Eye (tissue), 1 donor: ENCODE results near the gene LLGL1.

ENCODE experiments used
- DNase-seq: peaks from one replicate; pipeline ENCODE4 v3.0.0-alpha.2; 2015

Gene LLGL1

DNA sequence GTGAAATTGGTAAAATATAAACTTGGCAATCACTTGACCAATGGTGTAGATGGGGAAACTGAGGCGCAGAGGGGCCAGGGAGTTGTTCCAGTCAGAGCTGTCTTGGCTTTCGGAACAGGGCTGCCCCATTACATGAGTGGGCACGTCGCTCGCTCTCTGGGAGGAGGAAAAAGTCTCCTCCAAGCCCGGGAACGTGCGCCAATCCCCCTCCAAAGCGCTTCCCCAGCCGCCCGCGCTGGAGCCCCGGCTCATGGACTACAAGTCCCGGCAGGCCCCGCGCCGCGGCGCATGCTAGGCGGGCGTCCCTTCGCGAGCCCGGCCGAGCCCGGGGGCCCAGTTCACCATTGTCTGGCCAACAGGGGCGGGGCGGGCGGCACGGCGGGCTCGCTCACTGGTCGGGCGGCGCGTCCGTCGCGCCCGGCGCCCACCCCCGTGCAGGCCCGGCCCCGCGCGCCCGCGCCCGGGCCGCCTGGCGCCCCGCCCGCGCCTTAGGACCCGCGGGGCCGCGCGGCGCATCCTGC lies at the start of gene LLGL1:
Gene LLGL1, plus strand, starts transcription at position 515 of the 521 bp plus-strand sequence. CDS start 48 bp downstream, outside the sequence.
- peak; percentile 98 for DNase-seq

DNA sequence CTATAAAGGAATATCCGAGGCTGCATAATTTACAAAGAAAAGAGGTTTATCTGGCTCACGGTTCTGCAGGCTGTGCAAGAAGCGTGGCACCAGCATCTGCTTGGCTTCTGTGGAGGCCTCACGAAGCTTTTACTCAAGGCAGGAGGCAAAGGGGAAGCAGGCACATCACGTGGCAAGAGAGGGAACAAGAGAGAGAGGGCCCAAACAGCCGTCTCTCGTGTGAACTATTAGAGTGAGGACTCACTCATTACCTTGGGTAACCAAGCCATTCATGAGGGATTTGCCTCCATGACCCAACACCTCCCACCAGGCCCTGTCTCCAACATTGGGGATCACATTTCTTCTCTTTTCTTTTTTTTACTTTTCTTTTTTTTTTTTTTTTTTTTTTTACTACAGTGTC lies 49.3 kb upstream of the LLGL1 start:
- DNase-seq, result no peak

GRCh38 chr17:18177133-18177532 lies 48.3 kb upstream of the LLGL1 start:
- DNase-seq, result no peak

DNA sequence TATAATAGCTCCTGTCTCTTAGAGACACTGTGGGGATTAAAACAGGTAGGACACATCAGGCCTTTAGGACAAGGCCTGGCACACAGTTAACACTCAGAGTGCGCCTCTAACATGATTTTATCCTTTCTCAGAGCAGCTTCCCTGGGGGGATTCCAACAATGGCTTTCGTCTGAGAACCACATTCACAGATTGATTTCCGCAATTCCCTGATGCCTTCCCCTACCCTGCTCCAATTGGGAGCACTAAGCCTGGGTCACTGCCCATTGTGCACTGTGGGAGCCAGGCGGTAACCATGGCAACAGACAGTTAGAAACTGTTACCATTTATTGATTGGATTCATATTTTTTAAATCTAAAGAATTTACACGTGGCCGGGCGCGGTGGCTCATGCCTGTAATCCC lies 47.7 kb upstream of the LLGL1 start:
- peak; percentile 87 for DNase-seq

- no peak for DNase-seq
Observed at GRCh38 chr17:18179196-18179595, 46.2 kb upstream of the LLGL1 start.

DNA sequence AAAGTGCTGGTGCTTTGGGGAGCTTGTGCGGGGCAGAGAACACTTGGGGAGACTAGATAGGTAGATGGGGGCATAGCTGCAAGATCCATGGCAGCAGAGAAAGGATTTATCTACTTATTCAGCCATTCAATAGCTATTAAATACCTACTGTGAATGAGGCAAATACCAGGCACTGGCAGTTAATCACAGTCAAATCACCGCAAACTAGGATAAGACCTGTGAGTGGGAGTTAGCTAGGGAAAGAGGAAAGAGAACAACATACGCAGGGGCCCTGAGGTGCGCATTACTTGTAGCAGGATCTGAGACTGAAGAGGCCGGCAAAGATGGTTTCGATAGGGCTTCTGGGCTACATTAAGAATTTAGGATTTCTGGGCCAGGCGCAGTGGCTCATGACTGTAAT lies 45.6 kb upstream of the LLGL1 start:
- no peak for DNase-seq

DNA sequence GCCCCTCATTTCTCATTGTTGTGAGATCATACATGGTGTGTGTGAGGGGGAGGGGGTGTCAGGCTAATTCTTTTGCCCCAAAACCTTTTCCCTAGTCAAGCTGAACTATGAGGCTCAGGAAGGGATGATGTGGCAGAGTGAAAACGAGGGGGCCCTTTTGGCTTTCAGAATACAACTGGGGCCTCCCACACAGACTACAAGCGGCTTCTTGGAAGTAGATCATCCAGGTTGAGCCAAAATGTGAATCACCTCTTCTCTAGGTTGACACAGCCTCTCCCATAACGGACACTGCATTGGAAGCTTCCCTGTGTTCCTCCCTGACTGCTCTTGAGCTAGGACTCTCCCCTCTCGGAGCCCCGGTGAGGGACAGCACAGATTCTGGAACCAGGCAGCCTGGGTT lies 44.1 kb upstream of the LLGL1 start:
- no peak for DNase-seq

DNA sequence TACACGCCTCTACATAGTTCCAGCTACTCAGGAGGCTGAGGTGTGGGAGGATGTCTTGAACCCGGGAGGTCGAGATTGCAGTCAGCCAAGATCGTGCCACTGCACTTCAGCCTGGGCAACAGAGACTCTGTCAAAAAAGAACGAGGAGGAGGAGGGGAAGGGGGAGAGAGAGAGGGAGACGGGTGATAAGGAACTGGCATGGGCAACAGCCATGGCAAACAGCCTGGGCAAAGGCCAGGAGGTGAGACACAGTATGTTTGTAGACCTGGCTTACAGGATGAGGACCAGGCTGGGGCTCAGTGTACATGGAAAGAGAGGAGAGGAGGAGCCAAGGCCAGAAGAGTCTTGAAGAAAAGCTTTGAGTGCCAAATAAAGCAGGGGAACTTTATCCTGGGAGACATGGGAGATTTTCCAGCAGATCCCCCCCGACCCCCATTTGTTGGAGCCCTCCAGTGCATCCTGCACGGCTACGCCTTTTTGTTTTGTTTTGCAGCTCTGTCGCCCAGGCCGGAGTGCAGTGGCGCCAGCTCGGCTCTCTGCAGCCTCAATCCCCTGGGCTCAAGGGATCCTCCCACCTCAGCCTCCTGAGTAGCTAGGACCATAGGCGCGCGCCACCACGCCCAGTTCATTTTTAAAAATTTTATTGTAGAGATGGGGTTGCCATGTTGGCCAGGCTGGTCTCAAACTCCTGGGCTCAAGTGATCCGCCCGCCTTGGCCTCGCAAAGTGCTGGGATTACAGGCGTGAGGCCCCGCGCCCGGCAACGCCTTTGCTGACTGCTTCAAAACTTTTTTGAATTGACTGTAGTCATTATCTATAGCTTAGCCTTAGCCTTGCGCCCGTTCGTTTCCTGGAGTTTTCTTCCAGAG lies 43.1 kb upstream of the LLGL1 start:
- DNase-seq, result no peak

GRCh38 chr17:18182978-18183333 lies 42.5 kb upstream of the LLGL1 start:
- DNase-seq, result no peak

GRCh38 chr17:18183334-18184142 lies 41.9 kb upstream of the LLGL1 start, which contains the start of gene ALKBH5:
TSS of gene ALKBH5 (plus strand) at chr17:18183828. CDS start at chr17:18184244, 416 bp downstream.
- DNase-seq, result peak; percentile 99

DNA sequence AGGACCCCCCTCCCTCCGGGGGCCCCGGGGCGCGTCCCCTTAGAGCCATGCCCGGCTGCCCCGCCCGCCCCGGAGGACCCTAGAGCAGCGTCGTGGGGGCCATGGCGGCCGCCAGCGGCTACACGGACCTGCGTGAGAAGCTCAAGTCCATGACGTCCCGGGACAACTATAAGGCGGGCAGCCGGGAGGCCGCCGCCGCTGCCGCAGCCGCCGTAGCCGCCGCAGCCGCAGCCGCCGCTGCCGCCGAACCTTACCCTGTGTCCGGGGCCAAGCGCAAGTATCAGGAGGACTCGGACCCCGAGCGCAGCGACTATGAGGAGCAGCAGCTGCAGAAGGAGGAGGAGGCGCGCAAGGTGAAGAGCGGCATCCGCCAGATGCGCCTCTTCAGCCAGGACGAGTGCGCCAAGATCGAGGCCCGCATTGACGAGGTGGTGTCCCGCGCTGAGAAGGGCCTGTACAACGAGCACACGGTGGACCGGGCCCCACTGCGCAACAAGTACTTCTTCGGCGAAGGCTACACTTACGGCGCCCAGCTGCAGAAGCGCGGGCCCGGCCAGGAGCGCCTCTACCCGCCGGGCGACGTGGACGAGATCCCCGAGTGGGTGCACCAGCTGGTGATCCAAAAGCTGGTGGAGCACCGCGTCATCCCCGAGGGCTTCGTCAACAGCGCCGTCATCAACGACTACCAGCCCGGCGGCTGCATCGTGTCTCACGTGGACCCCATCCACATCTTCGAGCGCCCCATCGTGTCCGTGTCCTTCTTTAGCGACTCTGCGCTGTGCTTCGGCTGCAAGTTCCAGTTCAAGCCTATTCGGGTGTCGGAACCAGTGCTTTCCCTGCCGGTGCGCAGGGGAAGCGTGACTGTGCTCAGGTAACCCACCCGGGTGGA lies 41.0 kb upstream of the LLGL1 start:
- peak; percentile 69 for DNase-seq

DNA sequence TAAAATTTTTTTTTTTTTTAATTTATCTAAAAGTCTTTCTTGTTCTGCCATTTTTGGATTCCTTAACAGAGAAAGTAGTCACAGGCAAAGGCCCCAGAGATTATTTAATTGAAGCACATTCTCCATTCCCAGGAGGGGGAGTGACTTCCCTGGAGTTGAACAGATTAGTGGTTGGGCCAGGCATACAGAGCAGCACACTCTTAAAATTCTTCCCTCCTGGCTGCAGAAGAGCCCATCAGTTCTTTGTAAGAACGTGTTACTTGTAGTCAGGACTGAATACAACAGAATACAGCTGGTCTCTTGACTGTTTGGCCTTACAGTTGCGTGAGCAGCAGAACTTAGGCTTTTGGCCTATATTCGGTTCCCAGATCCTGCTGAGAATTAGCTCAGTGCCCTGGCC lies 40.0 kb upstream of the LLGL1 start:
- DNase-seq, result peak; percentile 52

GRCh38 chr17:18185832-18186626 lies 39.4 kb upstream of the LLGL1 start:
- DNase-seq, result peak; percentile 26

GRCh38 chr17:18186627-18186982 lies 38.8 kb upstream of the LLGL1 start:
- DNase-seq, result no peak

- no peak for DNase-seq
Observed at GRCh38 chr17:18187226-18187625, 38.2 kb upstream of the LLGL1 start.

GRCh38 chr17:18187821-18188761 lies 37.3 kb upstream of the LLGL1 start:
- DNase-seq, result no peak

GRCh38 chr17:18190628-18191235 lies 34.7 kb upstream of the LLGL1 start:
- DNase-seq, result no peak

- no peak for DNase-seq
Observed at GRCh38 chr17:18191236-18191667, 34.2 kb upstream of the LLGL1 start.

DNA sequence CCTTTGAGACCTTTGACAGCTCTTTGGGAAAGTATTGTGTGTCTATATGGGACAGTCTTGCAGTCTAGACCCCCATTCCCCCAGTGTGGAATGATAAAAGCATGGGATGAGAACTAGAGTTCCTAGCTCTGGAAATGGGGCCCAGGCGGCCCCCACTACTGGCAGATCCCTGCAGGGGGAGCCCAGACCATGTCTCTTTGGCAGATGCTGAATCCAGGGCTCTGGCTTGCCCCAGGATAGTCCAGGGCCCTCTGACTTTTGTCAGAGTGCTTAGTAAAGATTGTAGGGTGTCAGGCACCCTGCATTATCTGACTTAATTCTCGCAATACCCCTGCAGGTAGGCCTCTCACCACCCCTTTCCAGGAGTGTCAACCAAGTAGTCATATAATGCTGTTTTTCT lies 33.5 kb upstream of the LLGL1 start:
- no peak for DNase-seq

DNA sequence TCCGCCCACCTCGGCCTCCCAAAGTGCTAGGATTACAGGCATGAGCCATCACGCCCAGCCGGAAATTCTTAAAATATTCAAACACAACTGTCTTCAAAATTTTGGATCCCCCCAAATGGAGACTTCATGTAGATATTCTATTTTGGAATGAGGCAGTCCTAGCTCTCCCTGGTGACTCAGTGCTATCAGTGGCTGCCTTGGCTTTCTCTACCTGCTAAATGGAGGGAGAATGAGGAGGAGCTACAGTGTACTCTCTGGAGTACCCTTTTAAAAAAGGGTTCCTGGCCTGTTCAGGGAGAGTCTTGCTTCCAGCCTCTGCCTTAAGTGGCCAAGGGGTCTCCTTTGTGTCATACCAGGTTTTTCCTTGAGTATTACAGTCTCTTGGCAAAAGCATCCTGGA lies 31.0 kb upstream of the LLGL1 start:
- no peak for DNase-seq
